Right renal cortex interstitium (tissue), 3 donors: ENCODE data around the gene EMD. TPM values are rescaled to one million over a fixed set of nuclear protein-coding genes. Genes with fewer than 3 reads are reported as not detected.

ENCODE experiments used
- DNase-seq, 3 donors: peaks; one replicate each; pipeline ENCODE4 v3.0.0-alpha.2; 2013; ENCODE audit warnings: low read depth in 3 of 3, low spot score in 2 of 3
- polyA plus RNA-seq, 3 donors: library from polyadenylated mRNA; unstranded; fragments of 120-200 nt; gene quantifications; one replicate each; pipeline ENCODE4 v1.2.1, GENCODE V29; 2013; ENCODE audit not compliant: insufficient read length in 3 of 3

EMD gene
- polyA plus RNA-seq, 3 donors: 64.7 to 67.6 (median 66.3) TPM

DNA sequence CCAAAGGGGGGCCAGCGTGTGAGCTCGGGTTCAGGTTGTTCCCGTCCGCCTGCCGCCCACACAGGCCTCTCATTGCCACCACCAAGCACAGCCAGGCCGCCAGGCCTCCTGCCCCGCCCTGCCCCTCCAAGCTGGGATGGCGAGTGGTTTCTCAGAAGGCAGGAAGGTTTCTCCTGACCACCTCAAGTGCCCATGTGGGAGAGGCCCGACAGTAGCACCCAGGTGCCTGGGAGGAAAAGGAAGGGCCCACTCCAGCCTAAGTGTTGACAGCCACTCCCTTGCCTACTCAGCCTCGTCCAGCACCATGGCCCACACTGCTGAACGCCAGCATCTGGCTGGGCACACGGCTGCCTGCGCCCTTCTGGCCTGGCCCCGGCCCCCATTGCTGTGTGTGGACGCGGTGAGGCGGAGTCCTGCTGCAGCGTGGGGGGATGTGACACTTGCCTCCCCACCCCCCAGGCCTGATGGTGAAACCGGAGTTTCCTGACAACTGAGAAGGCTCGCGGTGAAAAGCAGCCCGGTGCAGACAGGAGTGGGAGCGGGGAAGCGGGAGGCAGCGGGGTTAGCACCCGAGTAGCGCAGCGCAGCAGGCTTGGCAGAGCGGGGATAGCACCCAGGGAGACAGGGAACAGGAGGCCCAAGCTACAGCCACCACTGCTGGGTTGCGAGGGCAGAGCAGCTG lies 23.9 kb upstream of the EMD start:
- no peak for DNase-seq

DNA sequence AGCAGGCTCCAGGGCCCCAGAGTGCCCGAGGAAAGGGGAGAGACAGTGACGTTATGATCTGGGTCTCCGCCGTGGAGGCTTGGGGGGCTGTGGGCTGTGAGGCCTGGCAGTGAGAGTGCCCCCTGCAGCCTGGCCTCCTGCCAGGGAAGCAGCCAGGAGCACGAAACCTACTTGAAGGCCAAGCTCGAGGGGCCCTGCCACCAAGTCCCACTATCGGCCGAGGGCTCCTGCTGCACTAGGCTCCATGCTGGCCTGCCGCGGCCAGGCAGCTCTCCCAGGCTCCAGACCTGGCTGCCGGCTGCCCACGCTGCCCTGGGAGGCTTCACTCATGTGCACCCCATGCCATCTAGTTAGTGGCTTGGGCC lies 23.3 kb upstream of the EMD start:
- no peak for DNase-seq

DNA sequence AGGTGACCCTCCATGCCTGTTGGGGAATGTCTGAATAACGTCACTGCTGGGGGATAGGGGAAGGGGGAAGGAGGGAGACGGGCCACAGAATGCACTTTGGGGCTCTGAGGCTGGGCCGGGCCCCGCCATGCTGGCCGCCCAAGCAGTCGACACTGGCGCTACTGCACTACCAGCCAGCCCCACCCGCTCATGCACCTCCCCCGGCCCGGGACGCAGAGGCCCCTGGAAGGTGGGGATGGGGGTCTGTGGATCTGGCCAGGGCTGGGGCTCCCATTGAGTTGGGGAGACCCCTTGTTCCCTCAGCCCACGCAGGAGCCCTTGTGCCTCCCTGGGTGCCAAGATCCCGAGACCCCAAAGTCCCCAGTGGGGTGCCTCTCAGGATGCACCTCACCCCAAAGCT lies 22.5 kb upstream of the EMD start:
- no peak for DNase-seq

DNA sequence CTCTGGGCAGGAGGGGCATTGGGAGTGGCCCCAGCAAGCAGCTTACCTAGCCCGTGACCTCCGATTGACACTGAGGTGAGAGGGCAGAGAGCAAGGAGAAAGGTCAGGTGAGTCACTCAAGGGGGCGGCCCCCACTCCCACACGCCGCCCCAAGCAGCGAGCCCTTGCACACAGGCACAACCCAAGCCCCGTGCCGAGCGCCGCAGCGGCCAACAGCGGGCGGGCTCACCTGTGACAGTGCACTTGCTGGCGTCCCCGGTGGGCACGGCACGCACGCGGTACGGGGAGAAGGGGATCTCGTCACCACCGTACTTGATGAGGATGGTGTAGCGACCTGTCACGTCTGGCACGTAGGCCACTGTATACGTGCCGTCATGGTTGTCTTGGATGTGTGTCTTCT lies 21.9 kb upstream of the EMD start:
- no peak for DNase-seq

DNA sequence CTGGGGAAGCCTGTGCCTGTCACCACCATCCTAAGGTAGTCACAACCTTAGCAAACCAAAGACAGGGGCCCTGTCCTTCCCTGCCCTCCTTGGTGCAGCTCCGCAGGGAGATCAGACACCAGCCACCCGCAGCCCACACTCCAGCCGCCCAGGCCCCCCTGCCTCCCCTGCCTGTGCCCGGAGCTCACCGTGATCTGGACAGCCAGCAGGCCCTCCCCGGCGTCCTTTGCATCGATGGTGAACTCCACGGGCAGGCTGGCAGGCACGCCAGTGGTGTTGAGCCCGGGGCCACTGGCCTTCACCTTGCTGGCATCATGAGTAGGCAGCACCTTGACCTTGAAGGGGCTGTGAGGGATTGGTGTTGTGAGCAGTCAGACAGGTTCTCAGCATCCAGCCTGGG lies 21.1 kb upstream of the EMD start:
- DNase-seq: no peak

DNA sequence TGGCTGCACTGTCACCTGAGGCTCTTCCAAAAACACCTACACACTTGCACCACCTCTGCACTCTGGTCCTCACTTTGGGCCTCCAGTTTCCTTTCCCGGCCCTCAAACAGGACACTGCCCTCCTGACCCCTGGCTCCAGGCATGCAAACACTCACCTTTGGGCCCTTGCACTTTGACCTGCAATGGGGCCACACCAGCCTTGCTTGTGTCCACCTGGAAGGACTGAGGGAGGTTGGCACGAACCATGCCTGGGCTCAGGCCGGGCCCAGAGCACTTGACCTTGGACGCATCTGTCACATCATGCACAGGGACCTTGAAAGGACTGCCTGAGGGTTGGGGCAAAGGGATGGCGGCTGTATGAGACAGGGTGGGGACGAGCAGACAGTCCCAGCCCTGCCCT lies 20.3 kb upstream of the EMD start:
- no peak for DNase-seq

DNA sequence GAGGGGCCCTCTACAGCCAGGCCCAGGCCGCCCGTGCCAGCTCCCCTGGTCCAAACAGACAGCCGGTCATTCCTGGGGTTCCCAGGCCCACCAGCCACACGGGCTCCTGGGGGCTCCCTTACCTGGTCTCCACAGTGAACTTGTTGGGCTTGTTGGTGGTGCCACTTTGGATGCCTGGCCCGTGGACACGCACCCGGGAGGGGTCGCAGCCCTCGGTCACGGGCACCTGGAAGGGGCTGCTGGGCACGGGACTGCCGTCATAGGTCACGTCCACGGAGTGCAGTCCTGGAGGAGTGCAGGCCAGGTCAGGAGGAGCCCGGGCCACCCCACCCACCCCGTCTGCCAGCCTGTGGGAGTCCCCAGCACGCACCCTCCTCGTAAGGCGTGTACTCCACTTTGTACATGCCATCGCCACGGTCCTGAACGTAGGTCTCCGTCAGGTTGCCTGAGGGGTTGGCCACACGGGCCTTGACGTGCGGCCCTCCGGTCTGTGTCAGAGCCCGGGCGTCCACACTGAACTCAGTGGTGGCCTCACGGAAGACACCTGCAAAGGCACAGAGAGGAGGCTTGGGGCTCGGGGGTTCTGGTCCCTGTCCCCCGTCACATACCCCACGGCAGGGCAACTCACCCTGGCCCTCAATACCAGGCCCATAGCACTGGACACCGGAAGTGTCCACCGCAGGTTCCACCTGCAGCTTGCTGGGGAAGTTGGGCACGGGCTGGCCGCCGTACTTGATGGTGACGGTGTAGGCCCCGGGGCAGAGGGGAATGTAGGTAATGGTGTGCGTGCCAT lies 19.5 kb upstream of the EMD start:
- DNase-seq: no peak

DNA sequence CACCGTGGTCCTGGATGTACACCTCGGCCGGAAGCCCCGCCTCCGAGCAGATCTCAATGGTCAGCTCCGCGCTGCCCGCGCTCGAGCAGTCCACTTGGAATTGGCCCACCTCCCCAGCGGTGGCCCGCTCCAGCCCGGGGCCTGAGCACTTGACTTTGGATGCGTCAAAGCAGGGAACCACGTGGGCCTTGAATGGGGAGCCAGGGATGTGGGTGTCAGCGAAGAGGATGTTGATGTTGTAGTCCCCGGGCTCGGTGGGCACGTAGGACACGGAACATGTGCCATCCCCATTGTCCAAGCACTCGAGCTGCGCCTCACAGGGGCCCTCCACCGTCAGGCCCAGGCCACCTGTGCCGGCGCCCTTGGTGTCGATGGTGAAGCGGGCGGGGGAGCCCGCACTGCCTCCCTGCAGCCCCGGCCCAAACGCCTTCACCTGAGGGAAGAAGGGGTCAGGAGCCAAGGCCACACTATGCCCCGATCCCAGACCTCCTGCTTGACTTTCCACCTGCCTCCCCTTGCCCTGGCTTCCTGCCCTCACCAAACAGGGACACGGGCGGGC lies 18.9 kb upstream of the EMD start:
- no peak for DNase-seq

DNA sequence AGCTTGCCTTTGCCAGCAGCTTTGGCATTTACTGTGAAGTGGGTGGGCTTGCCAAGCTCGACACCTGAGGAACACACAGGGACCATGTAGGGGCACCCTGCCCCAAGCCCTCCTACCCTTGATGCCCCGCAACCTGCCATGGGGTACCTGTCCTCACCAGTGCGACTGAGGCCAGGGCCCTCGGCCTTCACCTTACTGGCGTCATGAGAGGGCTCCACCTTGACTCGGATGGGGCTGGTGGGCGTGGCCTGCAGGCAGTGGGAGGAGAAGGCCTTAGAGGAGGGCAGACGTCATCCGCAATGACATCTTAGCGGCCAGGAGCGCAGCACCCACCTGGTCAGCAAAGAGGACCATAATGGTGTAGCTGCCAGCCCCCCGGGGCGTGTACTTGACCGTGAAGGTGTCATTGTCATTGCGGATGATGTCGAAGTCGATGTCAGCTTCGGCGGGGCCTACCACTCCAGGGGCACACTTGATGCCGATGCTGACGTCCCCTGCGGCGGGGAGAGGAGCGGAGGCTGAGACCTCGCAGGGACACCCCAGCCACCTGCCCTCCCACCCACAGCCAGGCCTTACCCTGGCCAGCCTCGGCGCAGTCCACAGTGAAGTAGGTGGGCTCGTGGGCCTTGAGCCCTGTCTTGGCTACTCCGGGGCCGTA lies 16.9 kb upstream of the EMD start:
- no peak for DNase-seq

DNA sequence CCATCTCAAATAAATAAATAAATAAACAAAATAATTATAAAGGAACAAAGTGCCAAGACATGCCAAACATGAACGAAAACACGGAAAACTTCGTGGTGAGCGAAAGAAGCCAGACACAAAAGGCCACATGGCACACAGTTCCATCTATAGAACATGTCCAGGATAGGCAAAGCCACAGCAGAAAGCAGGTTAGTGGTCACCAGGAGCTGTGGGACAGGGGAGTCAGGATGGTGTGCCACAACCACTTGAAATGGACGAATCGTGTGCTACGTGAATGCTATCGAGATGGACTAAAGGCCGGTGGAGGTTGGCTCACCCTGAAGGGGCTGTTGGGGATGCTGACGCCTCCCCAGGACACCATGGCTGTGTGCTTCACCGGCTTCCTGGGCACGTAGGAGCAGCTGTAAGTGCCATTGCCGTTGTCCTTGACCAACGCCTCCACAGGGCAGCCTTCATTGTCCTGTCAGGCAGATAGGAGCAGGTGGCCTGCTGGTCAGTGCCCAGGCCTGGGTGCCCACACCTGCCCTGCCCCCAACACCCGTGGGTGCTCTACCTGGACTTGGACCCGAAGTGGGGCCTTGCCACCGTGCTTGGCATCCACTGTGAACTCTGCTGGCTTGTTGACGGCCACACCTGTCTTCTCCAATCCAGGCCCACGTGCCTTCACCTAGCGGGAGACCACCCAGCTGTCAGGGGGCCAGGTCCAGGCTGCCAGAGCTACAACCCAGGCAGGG lies 15.2 kb upstream of the EMD start:
- no peak for DNase-seq

DNA sequence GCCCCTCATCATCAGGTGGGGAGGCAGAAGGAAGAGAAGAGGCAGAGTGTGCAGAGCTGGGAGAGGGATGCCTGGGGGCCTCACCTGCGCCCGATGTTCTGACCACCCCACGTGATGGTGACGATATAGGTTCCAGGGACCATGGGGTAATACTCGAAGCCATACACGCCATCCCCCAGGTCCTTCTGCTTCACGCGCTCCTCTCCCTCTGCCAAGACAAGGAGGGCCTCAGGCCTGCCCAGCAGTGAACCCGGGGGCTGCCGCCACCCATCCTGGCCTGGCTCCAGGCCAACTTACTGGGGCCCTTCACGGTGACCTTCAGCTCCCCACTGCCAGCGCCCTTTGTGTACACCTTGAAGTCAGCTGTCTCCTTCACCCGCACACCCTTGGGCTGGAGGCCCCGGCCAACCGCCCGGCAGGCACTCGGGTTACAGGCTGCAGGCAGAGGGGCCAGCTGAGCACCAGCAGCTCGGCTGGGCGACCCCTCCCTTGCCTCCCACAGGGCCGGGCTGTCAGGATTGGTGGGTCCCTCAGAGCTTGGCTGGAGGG lies 14.0 kb upstream of the EMD start:
- DNase-seq: no peak

DNA sequence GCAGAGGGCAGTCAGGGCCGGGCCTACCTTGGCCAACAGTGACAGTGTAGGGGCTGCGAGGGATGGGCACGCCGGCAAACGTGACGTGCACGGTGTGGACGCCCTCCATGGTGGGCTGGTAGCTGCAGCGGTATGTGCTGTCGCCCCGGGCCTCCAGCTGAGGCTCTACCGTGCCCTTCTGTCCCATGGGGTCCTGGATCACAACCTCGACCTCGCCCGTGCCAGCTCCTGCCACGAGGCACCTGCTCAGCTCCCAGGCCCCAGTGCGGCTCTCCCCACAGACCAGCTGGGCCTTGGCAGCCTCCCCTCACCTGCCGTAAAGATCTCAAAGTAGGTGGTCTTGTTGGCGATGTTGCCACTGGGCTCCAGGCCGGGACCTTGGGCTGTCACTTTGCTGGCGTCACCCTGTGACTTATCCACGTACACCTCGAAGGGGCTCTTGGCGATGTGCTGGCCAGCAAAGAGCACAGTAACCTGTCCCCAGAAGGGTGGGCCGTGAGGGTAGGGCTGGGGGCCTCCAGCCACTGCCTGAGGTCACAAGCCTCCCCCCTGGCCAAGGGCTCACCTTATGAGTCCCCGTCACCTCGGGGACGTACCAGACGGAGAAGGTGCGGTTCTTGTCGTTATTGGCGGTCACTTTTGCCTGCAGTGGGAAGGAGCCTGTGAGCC lies 13.0 kb upstream of the EMD start:
- DNase-seq: no peak

DNA sequence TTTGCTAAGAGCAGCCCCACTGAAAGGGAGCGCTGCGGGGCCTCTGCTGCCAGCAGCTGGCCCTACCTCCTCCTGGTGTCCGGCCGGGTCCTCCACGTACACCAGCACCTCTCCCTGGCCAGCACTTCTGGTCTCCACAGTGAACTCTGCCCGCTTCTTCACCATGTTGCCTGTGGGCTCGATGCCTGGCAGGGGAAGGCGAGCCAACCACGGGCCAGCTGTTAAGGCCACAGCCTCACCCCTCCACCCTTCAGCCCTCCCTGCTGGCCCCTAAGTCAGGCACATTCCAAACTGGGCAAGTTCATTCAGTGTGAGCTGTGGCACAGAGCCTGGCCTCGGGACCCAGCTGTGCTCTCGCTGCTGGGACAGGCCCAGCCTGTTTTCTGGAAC lies 12.4 kb upstream of the EMD start:
- no peak for DNase-seq

DNA sequence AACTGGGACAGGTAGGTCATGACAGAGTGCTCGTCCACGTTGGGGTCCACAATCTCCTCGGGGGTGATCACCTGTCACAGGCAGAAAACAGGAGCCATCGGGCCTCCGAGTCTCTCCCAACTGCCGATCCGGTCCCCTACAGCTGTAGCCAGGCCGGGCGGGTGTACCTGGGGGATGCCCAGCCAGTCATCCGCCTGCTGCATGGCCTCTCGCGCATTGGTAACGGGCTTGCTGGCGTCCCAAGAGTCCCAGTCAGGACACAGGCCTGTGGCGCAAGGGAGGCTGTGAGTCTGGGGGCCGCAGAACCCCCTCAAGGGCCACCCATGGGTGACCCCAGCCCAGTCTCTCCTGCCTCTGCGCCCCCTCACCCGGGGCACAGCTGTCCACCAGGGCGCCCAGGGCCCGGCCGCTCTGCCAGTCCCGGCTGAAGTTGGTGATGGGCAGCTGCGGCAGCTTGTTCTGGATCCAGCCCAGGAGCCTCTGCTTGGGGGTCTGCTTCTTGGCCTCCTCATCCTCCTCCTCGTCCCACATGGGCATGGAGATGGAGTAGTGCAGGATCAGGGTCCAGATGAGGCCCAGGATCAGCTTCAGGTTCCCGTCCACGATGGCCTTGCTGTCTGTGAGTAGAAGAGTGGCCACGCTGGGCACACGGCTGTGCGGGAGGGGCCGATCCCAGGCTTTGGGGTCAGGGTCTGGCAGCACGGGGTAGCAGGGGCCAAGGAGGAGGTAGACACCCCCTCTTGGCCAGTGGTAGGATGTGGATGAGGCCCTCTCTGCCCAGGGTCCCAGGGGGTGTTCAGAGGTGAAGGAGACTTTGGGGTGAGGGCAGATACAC lies 11.4 kb upstream of the EMD start:
- DNase-seq: no peak

DNA sequence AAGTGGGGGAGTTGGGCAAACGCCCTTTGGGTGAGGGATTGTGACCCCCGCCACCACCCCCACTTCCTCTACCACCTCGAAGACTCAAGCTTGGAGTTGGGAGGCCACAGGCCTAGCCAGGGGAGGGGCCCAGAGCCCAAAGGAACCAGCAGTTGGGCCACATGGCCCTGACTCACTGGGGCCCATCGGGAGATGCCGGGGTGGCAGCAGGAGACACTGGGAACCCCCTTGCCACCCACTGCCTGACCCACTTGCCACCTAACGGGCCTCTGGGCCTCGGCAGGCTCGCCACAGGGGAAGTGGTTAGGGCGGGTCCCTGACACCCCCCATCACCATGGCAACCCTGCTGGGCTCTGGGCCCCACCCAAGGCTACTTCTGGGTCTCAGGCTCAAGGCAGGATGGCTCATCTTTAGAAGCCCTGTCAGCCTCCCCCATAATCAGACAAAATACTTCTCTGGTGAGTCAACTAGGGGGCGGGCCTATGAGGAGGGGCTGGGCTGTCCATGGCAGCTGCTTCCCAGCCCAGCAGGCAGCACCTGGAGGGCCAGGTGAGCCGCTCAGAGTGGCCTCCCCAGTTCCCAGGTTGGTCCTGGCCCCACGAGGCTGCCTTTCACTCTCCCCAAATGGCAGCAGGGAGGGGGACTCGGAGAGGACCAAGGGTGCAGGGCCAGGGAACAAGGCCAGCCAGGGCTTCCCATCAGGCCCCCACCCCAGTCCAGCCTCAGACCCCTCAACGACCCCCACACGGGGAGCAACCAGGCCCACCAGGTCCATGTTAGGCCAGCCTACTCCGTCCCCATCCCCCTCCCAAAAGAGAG lies 10.3 kb upstream of the EMD start:
- DNase-seq: no peak

DNA sequence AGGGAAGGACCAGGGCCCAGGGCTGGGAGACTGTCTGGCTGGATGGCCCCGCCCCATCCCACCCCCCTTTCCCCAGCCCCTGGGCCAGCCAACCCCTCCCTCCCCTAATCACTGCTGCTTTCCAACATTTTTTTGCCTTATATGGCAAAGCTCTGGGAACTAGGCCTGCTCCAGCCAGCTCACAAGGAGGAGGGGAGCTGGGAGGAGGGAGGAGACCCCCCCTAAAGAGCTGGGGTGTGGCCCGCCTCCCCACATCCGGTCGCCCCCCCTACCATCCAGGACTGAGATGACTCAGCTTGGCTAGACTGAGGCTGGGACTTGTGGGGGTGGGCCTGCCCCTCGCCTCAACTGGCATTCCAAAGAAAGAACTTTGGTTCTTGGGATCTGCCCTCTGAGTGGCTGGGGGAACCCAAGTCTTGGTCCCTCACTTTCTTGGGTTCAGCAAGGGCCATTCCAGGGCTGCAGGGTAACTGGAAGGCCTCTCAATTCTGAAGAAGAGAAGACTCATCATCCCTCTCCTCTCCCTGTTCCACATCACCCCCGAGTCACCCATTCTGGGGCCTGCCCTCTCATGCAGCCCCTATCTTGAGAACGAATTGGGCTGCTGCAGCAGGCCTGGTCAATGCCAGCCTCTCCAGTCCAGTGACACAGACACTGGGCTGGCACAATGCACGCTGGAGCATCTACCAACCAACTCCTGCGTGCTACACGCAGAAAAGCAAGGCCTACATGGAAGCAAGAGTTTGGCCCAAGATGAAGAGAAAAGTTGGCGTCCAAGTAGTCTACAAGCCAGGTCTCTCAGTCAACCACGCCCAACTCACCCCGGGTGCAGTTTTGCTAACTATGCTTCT lies 9.4 kb upstream of the EMD start:
- peak; percentile 27 to 69 (median 67) for DNase-seq

DNA sequence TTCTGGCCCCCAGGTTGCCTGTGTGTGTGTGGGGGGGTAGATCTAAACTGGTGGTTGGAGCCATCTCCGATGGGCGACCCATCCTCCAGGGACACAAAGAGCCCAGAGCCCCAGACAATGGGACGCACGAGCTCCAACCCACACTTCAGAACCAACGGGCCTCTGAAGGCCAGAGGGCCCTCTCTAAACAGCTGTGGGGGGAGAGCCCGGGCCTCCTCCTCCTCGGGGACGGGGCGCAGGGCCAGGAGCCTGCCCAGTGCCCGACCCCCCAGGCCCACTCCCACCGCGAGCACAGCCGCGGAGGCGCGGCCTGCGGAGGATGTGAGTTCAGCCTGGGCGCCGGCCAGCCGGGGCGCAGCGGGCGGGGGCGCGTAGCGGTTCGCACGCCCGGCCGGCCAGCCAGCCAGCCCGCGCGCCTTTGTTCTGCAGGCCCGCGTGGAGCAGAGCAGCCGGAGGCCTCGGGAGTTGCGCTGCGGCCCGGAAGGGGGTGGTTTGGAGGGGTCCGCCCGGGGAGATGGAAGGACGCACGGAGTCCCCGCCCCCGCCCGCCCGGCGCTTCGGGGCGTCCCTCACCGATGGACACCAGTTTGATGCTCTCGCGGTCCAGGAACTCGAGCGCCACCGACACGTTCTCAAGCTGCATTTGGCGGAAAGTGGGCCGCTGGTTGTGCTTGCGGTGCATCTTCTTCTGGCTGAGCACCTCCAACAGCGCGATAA lies 8.6 kb upstream of the EMD start:
- no peak for DNase-seq
